ENCODE results near the gene PHLPP1.

GRCh38 chr18:62978251-62979049 is 263.1 kb downstream of the PHLPP1 start:
- TF ChIP-seq CTCF (IDR thresholded peaks at IDR 0.05) (no peak), POLR2A (IDR thresholded peaks at IDR 0.05) (no peak)
